Endodermal cell (in vitro differentiated cells): ENCODE measurements around the gene VWA8. TPM values are rescaled to one million over a fixed set of nuclear protein-coding genes. Genes with fewer than 3 reads are reported as not detected.

Experiments
- DNase-seq: peaks from one replicate; pipeline ENCODE4 v3.0.0-alpha.2; 2017
- H3K27ac ChIP-seq: 2 replicates; pipeline ENCODE4 v1.5.1; 2013; ENCODE audit warnings: mild to moderate bottlenecking, low read depth, low read length, moderate library complexity
- H3K27me3 ChIP-seq: 2 replicates; pipeline ENCODE4 v1.6.1; 2013; ENCODE audit warnings: mild to moderate bottlenecking, low read length, moderate library complexity; ENCODE audit not compliant: insufficient read depth, control insufficient read depth, poor library complexity, severe bottlenecking
- H3K36me3 ChIP-seq: 2 replicates; pipeline ENCODE4 v1.7.0; 2013; ENCODE audit warnings: mild to moderate bottlenecking, low read length, moderate library complexity; ENCODE audit not compliant: control insufficient read depth, insufficient read depth
- H3K4me1 ChIP-seq: one replicate; pipeline ENCODE4 v1.7.0; 2013; ENCODE audit warnings: low read length; ENCODE audit not compliant: control insufficient read depth, insufficient read depth
- H3K4me3 ChIP-seq: 2 replicates; pipeline ENCODE4 v1.5.1; 2013; ENCODE audit warnings: mild to moderate bottlenecking, low read length, moderate library complexity
- H3K9ac ChIP-seq: 2 replicates; pipeline ENCODE4 v1.6.1; 2013; ENCODE audit warnings: mild to moderate bottlenecking, low read length, moderate library complexity; ENCODE audit not compliant: poor library complexity, severe bottlenecking; ENCODE audit errors: extremely low read depth
- H3K9me3 ChIP-seq: 2 replicates; pipeline ENCODE4 v1.6.1; 2013; ENCODE audit warnings: mild to moderate bottlenecking, low read length, moderate library complexity; ENCODE audit not compliant: control insufficient read depth
- H3K27ac Mint-ChIP-seq: 2 replicates; pipeline ENCODE4 v1.8.0; 2020; ENCODE audit warnings: mixed read lengths
- H3K27me3 Mint-ChIP-seq: 2 replicates; pipeline ENCODE4 v1.8.0; 2021; ENCODE audit warnings: mild to moderate bottlenecking, mixed read lengths; ENCODE audit not compliant: insufficient read depth
- H3K36me3 Mint-ChIP-seq: 2 replicates; pipeline ENCODE4 v1.8.0; 2020; ENCODE audit warnings: low read depth, mixed read lengths
- H3K4me1 Mint-ChIP-seq: 2 replicates; pipeline ENCODE4 v1.8.0; 2020; ENCODE audit warnings: mixed read lengths
- H3K4me3 Mint-ChIP-seq: 2 replicates; pipeline ENCODE4 v1.8.0; 2020; ENCODE audit warnings: mild to moderate bottlenecking, moderate library complexity, mixed read lengths
- H3K9me3 Mint-ChIP-seq: 2 replicates; pipeline ENCODE4 v1.8.0; 2020; ENCODE audit warnings: mild to moderate bottlenecking, mixed read lengths
- CTCF ChIP-seq: fragments of 200-600 bp; sonication (generic); conservative IDR thresholded peaks from 2 replicates; pipeline ENCODE4 v1.5.0; 2021; ENCODE audit warnings: antibody characterized with exemption, mild to moderate bottlenecking
- WGBS, 2 experiments: methylation state at CpG; one replicate each; pipeline versions ENCODE4 v1.1.5 to v1.1.7; 2013; ENCODE audit warnings: missing lambda C conversion rate in 2 of 2, mixed read lengths in 1 of 2; ENCODE audit not compliant: insufficient coverage in 1 of 2, insufficient read length in 1 of 2; 5-methylcytosine and 5-hydroxymethylcytosine counted together
- total RNA-seq, 2 donors: library from RNA; stranded (reverse); fragmentation: NEBNext Ultra II Directional in 1 of 2; extraction: Animal tissue kit (Norgen Biotek cat#: 25700) in 1 of 2; gene quantifications; 2 replicates in 1 of 2; 3 replicates in 1 of 2; pipeline ENCODE4 v1.2.1, GENCODE V29; 2021

The VWA8 gene
- total RNA-seq, 2 donors from 2014 or later: 24.6 to 25.6 TPM

- Mint-ChIP-seq H3K4me3 (no peak overlapping the region), H3K36me3 (peaks cover 2% of the 10 kb centered on the region), H3K27me3 (no peaks in the 10 kb centered on the region), H3K27ac (no peak overlapping the region), H3K9me3 (no peaks in the 10 kb centered on the region), H3K4me1 (peaks cover 6% of the 10 kb centered on the region)
- TF ChIP-seq CTCF: no peak
- Histone ChIP-seq H3K4me1 (no peaks in the 10 kb centered on the region), H3K4me3 (no peak overlapping the region), H3K36me3 (no peaks in the 10 kb centered on the region), H3K27me3 (no peaks in the 10 kb centered on the region), H3K9ac (no peak overlapping the region), H3K9me3 (no peaks in the 10 kb centered on the region), H3K27ac (no peak overlapping the region)
- 94 to 100% methylated on average over 1 of the region's 1 CpG for WGBS, 2 experiments
- no peak for DNase-seq
These were observed 195.9 kb downstream of the VWA8 start for GRCh38 chr13:41765020-41765419.

- Histone ChIP-seq H3K4me1 (no peaks in the 10 kb centered on the region), H3K9me3 (no peaks in the 10 kb centered on the region), H3K36me3 (no peaks in the 10 kb centered on the region), H3K4me3 (no peak overlapping the region), H3K27ac (no peak overlapping the region), H3K27me3 (no peaks in the 10 kb centered on the region), H3K9ac (no peak overlapping the region)
- H3K9me3 Mint-ChIP-seq: no peaks in the 10 kb centered on the region
- no peak overlapping the region for H3K4me3 Mint-ChIP-seq
- H3K36me3 Mint-ChIP-seq: peaks cover 4% of the 10 kb centered on the region
- H3K4me1 Mint-ChIP-seq: peaks cover 6% of the 10 kb centered on the region
- no peak overlapping the region for H3K27ac Mint-ChIP-seq
- TF ChIP-seq CTCF: no peak
- WGBS, 2 experiments: 93 to 100% methylated on average over 4 of the region's 4 CpGs
- H3K27me3 Mint-ChIP-seq: no peaks in the 10 kb centered on the region
- DNase-seq: no peak
These were observed 196.4 kb downstream of the VWA8 start for GRCh38 chr13:41764558-41764957.

- H3K4me3 Mint-ChIP-seq: no peak overlapping the region
These were observed 197.1 kb downstream of the VWA8 start for GRCh38 chr13:41763782-41764181.

More at GRCh38 chr13:41763782-41764181, 197.1 kb downstream of the VWA8 start:
- no peaks in the 10 kb centered on the region for H3K36me3 ChIP-seq
- Mint-ChIP-seq H3K27me3 (no peaks in the 10 kb centered on the region), H3K4me1 (peaks cover 6% of the 10 kb centered on the region), H3K36me3 (peaks cover 9% of the 10 kb centered on the region), H3K9me3 (no peaks in the 10 kb centered on the region), H3K27ac (no peak overlapping the region)
- no peak overlapping the region for H3K9ac ChIP-seq
- no peak overlapping the region for H3K4me3 ChIP-seq
- no peak for DNase-seq
- no peak for TF ChIP-seq CTCF
- no peaks in the 10 kb centered on the region for H3K9me3 ChIP-seq
- H3K27ac ChIP-seq: no peak overlapping the region
- no peaks in the 10 kb centered on the region for H3K4me1 ChIP-seq
- 89 to 91% methylated on average over 3 of the region's 3 CpGs for WGBS, 2 experiments
- H3K27me3 ChIP-seq: no peaks in the 10 kb centered on the region
